H1 (cell line): ENCODE results near the gene OR1S2. TPM values are rescaled to one million over a fixed set of nuclear protein-coding genes. Genes with fewer than 3 reads are reported as not detected.

ENCODE experiments used
- CTCF ChIA-PET: fragments of 300-600 bp; sonication (Branson Sonifier 250); formaldehyde crosslinking; loops from one replicate; lab custom pipeline; 2021; ENCODE audit not compliant: partially characterized antibody; lab: Charles Lee
- POLR2A ChIA-PET: fragments of 300-600 bp; sonication (Branson Sonifier 250); formaldehyde crosslinking; loops from one replicate; lab custom pipeline; 2021; ENCODE audit warnings: inconsistent platforms; ENCODE audit not compliant: partially characterized antibody; lab: Charles Lee
- DNase-seq, 2 experiments: peaks; one replicate each; pipeline versions ENCODE4 v3.0.0 to v3.0.0-alpha.2; 2010 to 2022; ENCODE audit warnings: low spot score in 2 of 2, low read depth in 1 of 2, mixed read lengths in 1 of 2
- FAIRE-seq: peaks from 2 replicates; lab custom pipeline; 2011; peaks lifted over from hg19 to GRCh38; lab: Jason Lieb, UNC
- H2AFZ ChIP-seq: 2 replicates; pipeline ENCODE4 v1.8.1; 2012; ENCODE audit warnings: low read length, inconsistent platforms
- H2AK5ac ChIP-seq: 2 replicates; pipeline ENCODE4 v1.6.1; 2013; ENCODE audit warnings: low read depth, low read length
- H2BK120ac ChIP-seq: replicated peaks from 2 replicates; pipeline ENCODE3; 2013; ENCODE audit warnings: low read depth, low read length, inconsistent platforms
- H2BK12ac ChIP-seq: 2 replicates; pipeline ENCODE4 v1.6.1; 2013; ENCODE audit warnings: low read depth, low read length
- H2BK15ac ChIP-seq: 2 replicates; pipeline ENCODE4 v1.6.1; 2013; ENCODE audit warnings: low read length
- H2BK20ac ChIP-seq: 2 replicates; pipeline ENCODE4 v1.6.1; 2013; ENCODE audit warnings: low read length
- H2BK5ac ChIP-seq: 2 replicates; pipeline ENCODE4 v1.6.1; 2013; ENCODE audit warnings: low read depth, low read length
- H3K14ac ChIP-seq: 2 replicates; pipeline ENCODE4 v1.6.1; 2013; ENCODE audit warnings: inconsistent platforms; ENCODE audit not compliant: insufficient read length
- H3K18ac ChIP-seq: 2 replicates; pipeline ENCODE4 v1.6.1; 2013; ENCODE audit warnings: low read length; ENCODE audit errors: extremely low read depth
- H3K23ac ChIP-seq: 2 replicates; pipeline ENCODE4 v1.6.1; 2013; ENCODE audit warnings: inconsistent platforms; ENCODE audit not compliant: insufficient read length
- H3K23me2 ChIP-seq: 2 replicates; pipeline ENCODE4 v1.6.1; 2013; ENCODE audit warnings: low read depth, low read length
- H3K27ac ChIP-seq: 2 replicates; pipeline ENCODE4 v1.6.1; 2011; ENCODE audit warnings: low read depth, low read length, inconsistent platforms
- H3K27me3 ChIP-seq, 4 experiments: replicated peaks in 1 of 4; 1 replicate in 1 of 4; 2 replicates in 3 of 4; pipeline versions ENCODE4 v1.6.1 to v1.8.1; 2011 to 2013; ENCODE audit warnings: low read length in 3 of 4, mild to moderate bottlenecking in 3 of 4, inconsistent platforms in 2 of 4, mixed read lengths in 2 of 4, moderate library complexity in 1 of 4; ENCODE audit not compliant: control insufficient read depth in 3 of 4, insufficient read depth in 3 of 4; ENCODE audit errors: extremely low read depth in 1 of 4
- H3K36me3 ChIP-seq, 4 experiments: 2 replicates each; pipeline versions ENCODE4 v1.6.1 to v1.8.1; 2011 to 2013; ENCODE audit warnings: mild to moderate bottlenecking in 4 of 4, low read length in 3 of 4, moderate library complexity in 2 of 4, control low read depth in 1 of 4, inconsistent platforms in 1 of 4; ENCODE audit not compliant: insufficient read depth in 4 of 4, control insufficient read depth in 2 of 4
- H3K4ac ChIP-seq: replicated peaks from 2 replicates; pipeline ENCODE3; 2013; ENCODE audit warnings: low read length, low read depth, mixed read lengths, inconsistent platforms; ENCODE audit not compliant: insufficient read length
- H3K4me1 ChIP-seq, 4 experiments: replicated peaks in 1 of 4; 1 replicate in 1 of 4; 2 replicates in 3 of 4; pipeline versions ENCODE4 v1.6.1 to v1.8.1; 2011 to 2013; ENCODE audit warnings: low read length in 3 of 4, inconsistent platforms in 2 of 4, mixed read lengths in 1 of 4; ENCODE audit not compliant: insufficient read depth in 4 of 4, control insufficient read depth in 3 of 4
- H3K4me2 ChIP-seq, 2 experiments: 2 replicates each; pipeline versions ENCODE4 v1.6.1 to v1.8.1; 2011 to 2013; ENCODE audit warnings: low read depth in 2 of 2, low read length in 2 of 2, control low read depth in 1 of 2, inconsistent platforms in 1 of 2, mild to moderate bottlenecking in 1 of 2; ENCODE audit not compliant: insufficient read depth in 1 of 2
- H3K4me3 ChIP-seq, 4 experiments: fragments of 200-600, 300-600 bp in 1 of 4; sonication (generic), shearing (Covaris generic), sonication (Bioruptor Twin) in 1 of 4; 2 replicates each; pipeline versions ENCODE4 v1.5.1 to v1.8.1; 2011 to 2016; ENCODE audit warnings: low read length in 4 of 4, low read depth in 3 of 4, control low read depth in 2 of 4, inconsistent platforms in 2 of 4, mild to moderate bottlenecking in 2 of 4, mixed read lengths in 1 of 4, moderate library complexity in 1 of 4; ENCODE audit not compliant: insufficient read depth in 2 of 4; ENCODE audit errors: extremely low read depth in 1 of 4
- H3K56ac ChIP-seq: replicated peaks from 2 replicates; pipeline ENCODE3; 2013; ENCODE audit warnings: low read depth, mild to moderate bottlenecking, mixed read lengths, low read length, inconsistent platforms; ENCODE audit not compliant: insufficient read length
- H3K79me1 ChIP-seq: 2 replicates; pipeline ENCODE4 v1.6.1; 2013; ENCODE audit warnings: low read depth, low read length, control low read depth
- H3K79me2 ChIP-seq, 2 experiments: 2 replicates each; pipeline versions ENCODE4 v1.6.1 to v1.8.1; 2012 to 2013; ENCODE audit warnings: low read length in 2 of 2, mild to moderate bottlenecking in 2 of 2, inconsistent platforms in 1 of 2; ENCODE audit not compliant: insufficient read depth in 2 of 2, control insufficient read depth in 1 of 2
- H3K9ac ChIP-seq, 4 experiments: replicated peaks in 1 of 4; 1 replicate in 1 of 4; 2 replicates in 3 of 4; pipeline versions ENCODE4 v1.6.1 to v1.8.1; 2011 to 2013; ENCODE audit warnings: low read depth in 3 of 4, low read length in 3 of 4, control low read depth in 2 of 4, mild to moderate bottlenecking in 2 of 4, moderate library complexity in 2 of 4, inconsistent platforms in 1 of 4; ENCODE audit errors: extremely low read depth in 1 of 4
- H3K9me3 ChIP-seq, 2 experiments: 2 replicates each; pipeline versions ENCODE4 v1.6.1 to v1.8.1; 2012 to 2013; ENCODE audit warnings: mild to moderate bottlenecking in 2 of 2, moderate library complexity in 2 of 2, control low read depth in 1 of 2, inconsistent platforms in 1 of 2, low read depth in 1 of 2, low read length in 1 of 2, mixed read lengths in 1 of 2; ENCODE audit not compliant: insufficient read depth in 2 of 2
- H4K20me1 ChIP-seq, 2 experiments: replicated peaks in 1 of 2; 2 replicates each; pipeline versions ENCODE3 to v1.8.1; 2011 to 2013; ENCODE audit warnings: inconsistent platforms in 2 of 2, low read length in 2 of 2, mild to moderate bottlenecking in 1 of 2; ENCODE audit not compliant: insufficient read depth in 2 of 2, control insufficient read depth in 1 of 2
- H4K5ac ChIP-seq: 2 replicates; pipeline ENCODE4 v1.6.1; 2013; ENCODE audit warnings: low read length, low read depth, mixed read lengths, inconsistent platforms; ENCODE audit not compliant: insufficient read length
- H4K8ac ChIP-seq: 2 replicates; pipeline ENCODE4 v1.8.0; 2013; ENCODE audit warnings: mild to moderate bottlenecking, moderate library complexity, low read length, inconsistent platforms; ENCODE audit not compliant: insufficient read depth; ENCODE audit errors: extremely low read depth
- H4K91ac ChIP-seq: replicated peaks from 2 replicates; pipeline ENCODE3; 2013; ENCODE audit warnings: low read length, mixed read lengths, inconsistent platforms; ENCODE audit not compliant: insufficient read length
- BCL11A ChIP-seq, 2 experiments: IDR thresholded peaks; one replicate each; pipeline ENCODE4 v1.6.1; 2011; ENCODE audit warnings: low read depth in 2 of 2, low read length in 2 of 2, mild to moderate bottlenecking in 2 of 2
- BRCA1 ChIP-seq: IDR thresholded peaks from 2 replicates; pipeline ENCODE4 v1.6.1; 2012; ENCODE audit warnings: low read depth, low read length, improper control_type of control experiment
- E2F6 ChIP-seq: IDR thresholded peaks from 2 replicates; pipeline ENCODE4 v1.6.1; 2012; ENCODE audit warnings: inconsistent platforms
- EGR1 ChIP-seq: IDR thresholded peaks from 2 replicates; pipeline ENCODE4 v1.6.1; 2011; ENCODE audit warnings: low read depth, low read length, borderline replicate concordance
- EZH2 ChIP-seq: fragments of 200-600 bp; sonication (generic); IDR thresholded peaks from 2 replicates; pipeline ENCODE4 v1.7.1; 2012; ENCODE audit warnings: low read depth, mild to moderate bottlenecking, moderate library complexity, low read length, inconsistent platforms; ENCODE audit not compliant: severe bottlenecking
- HDAC6 ChIP-seq: IDR thresholded peaks from one replicate; pipeline ENCODE4 v1.7.1; 2012; ENCODE audit warnings: low read depth, mild to moderate bottlenecking, inconsistent platforms, low read length, moderate library complexity
- KDM4A ChIP-seq: IDR thresholded peaks from one replicate; pipeline ENCODE4 v1.7.1; 2012; ENCODE audit warnings: low read depth, mild to moderate bottlenecking, moderate library complexity, low read length, inconsistent platforms; ENCODE audit not compliant: severe bottlenecking
- MAX ChIP-seq: IDR thresholded peaks from 2 replicates; pipeline ENCODE4 v1.6.1; 2012; ENCODE audit warnings: inconsistent platforms
- NRF1 ChIP-seq: IDR thresholded peaks from 2 replicates; pipeline ENCODE4 v1.6.1; 2011; ENCODE audit warnings: mild to moderate bottlenecking, low read depth, low read length, improper control_type of control experiment
- POLR2A ChIP-seq, 2 experiments: IDR thresholded peaks; 1 replicate in 1 of 2; 2 replicates in 1 of 2; pipeline ENCODE4 v1.6.1; 2011; ENCODE audit warnings: low read depth in 2 of 2, low read length in 2 of 2, mild to moderate bottlenecking in 2 of 2; ENCODE audit errors: control extremely low read depth in 1 of 2
- RAD21 ChIP-seq, 2 experiments: IDR thresholded peaks in 1 of 2; conservative IDR thresholded peaks in 1 of 2; 2 replicates each; pipeline ENCODE4 v1.6.1; 2011; ENCODE audit warnings: low read depth in 2 of 2, low read length in 2 of 2, improper control_type of control experiment in 1 of 2, inconsistent platforms in 1 of 2, mild to moderate bottlenecking in 1 of 2, moderate library complexity in 1 of 2
- RXRA ChIP-seq: IDR thresholded peaks from 2 replicates; pipeline ENCODE4 v1.6.1; 2011; ENCODE audit warnings: low read depth, mild to moderate bottlenecking, low read length, moderate library complexity; ENCODE audit not compliant: insufficient read depth
- TCF12 ChIP-seq: IDR thresholded peaks from 2 replicates; pipeline ENCODE4 v1.6.1; 2011; ENCODE audit warnings: low read depth, mild to moderate bottlenecking, low read length
- YY1 ChIP-seq: IDR thresholded peaks from 2 replicates; pipeline ENCODE4 v1.6.1; 2011; ENCODE audit warnings: low read depth, mild to moderate bottlenecking, low read length
- WGBS, 2 experiments: shearing (Covaris generic) in 1 of 2; methylation state at CpG; one replicate each; pipeline versions ENCODE4 v1.1.6 to v1.1.7; 2013 to 2015; ENCODE audit warnings: low lambda C conversion rate in 2 of 2, mixed read lengths in 2 of 2, inconsistent platforms in 1 of 2, low coverage in 1 of 2, missing lambda C conversion rate in 1 of 2; ENCODE audit not compliant: insufficient replicate concordance in 2 of 2, insufficient coverage in 1 of 2, insufficient read length in 1 of 2; ENCODE audit errors: extremely low coverage in 1 of 2, missing lambda C conversion rate in 1 of 2; 5-methylcytosine and 5-hydroxymethylcytosine counted together
- polyA plus RNA-seq, 7 experiments: library from polyadenylated mRNA; depleted of rRNA in 3 of 7; stranded (reverse) in 5 of 7; unstranded in 2 of 7; fragments of >200 nt in 5 of 7; fragments of 200-250 nt in 2 of 7; gene quantifications; 1 replicate in 5 of 7; 2 replicates in 1 of 7; 4 replicates in 1 of 7; pipeline versions ENCODE4 v1.2.1 to v1.2.3, GENCODE V29; 2011 to 2013; ENCODE audit warnings: missing spikeins in 2 of 7, mixed read lengths in 2 of 7
- total RNA-seq: library from RNA; stranded (reverse); fragmentation: NEBNext Ultra II Directional; extraction: Animal tissue kit (Norgen Biotek cat#: 25700); gene quantifications from 2 replicates; pipeline ENCODE4 v1.2.1, GENCODE V29; 2021

OR1S2 gene
- total and polyA plus RNA-seq, 2 of the 8 experiments (the other 6 are each of a cell fraction or from before 2014, with no cell fraction given): not detected

DNA sequence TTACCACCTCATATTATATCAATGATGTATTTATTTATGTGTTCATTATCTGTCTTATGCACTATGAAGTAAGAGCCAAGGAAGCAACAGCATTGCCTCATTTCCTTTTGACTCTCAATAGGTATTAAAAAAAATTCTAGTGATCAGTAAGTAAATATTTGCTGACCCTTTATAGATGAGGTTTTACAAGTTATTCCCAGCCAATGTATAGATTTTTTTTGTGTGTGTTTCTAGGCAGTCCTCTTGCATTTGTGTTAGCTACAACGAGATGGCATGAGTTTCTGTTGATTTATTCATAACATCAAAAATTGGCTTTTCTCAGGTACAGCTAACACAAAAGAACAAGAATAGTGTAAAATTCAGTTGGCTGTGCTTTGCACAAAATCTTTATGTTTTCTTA, 4.7 kb downstream of the OR1S2 start:
- Histone ChIP-seq H4K20me1 (no peaks in the 10 kb centered on the region), H3K18ac (no peak overlapping the region), H2BK120ac (no peak overlapping the region), H4K5ac (no peak overlapping the region), H2BK5ac (no peak overlapping the region), H3K9me3 (peaks cover 20 to 26% of the 10 kb centered on the region in 2 experiments; a peak in 2 of 4 replicates), H3K23ac (no peak overlapping the region), H3K14ac (no peak overlapping the region), H3K27me3 (no peaks in the 10 kb centered on the region), H3K36me3 (no peaks in the 10 kb centered on the region), H3K9ac (no peak overlapping the region), H2BK20ac (no peak overlapping the region), H2AK5ac (no peak overlapping the region), H4K8ac (no peak overlapping the region), H3K4me3 (no peak overlapping the region), H3K79me1 (no peaks in the 10 kb centered on the region), H3K23me2 (no peaks in the 10 kb centered on the region), H3K4me1 (no peaks in the 10 kb centered on the region), H3K56ac (no peak overlapping the region), H3K4me2 (no peak overlapping the region), H4K91ac (no peak overlapping the region), H2BK15ac (no peak overlapping the region), H3K4ac (no peak overlapping the region), H2AFZ (no peak overlapping the region), H3K27ac (no peak overlapping the region), H2BK12ac (no peak overlapping the region), H3K79me2 (no peaks in the 10 kb centered on the region)
- FAIRE-seq: no peak
- DNase-seq: no peak
- POLR2A ChIA-PET: no interaction called here
- WGBS, 2 experiments: 67% methylated on average over 1 of the region's 1 CpG; no CpG with 5 or more reads in 1 of the 2 experiments
- CTCF ChIA-PET: no interaction called here
- TF ChIP-seq NRF1 (no peak), HDAC6 (no peak), MAX (no peak), RXRA (no peak), BCL11A (IDR thresholded peaks at IDR 0.05; ENCODE audit: low read depth in 2 of 2, low read length in 2 of 2) (no peak), EZH2 (no peak), BRCA1 (no peak), YY1 (no peak), E2F6 (no peak), POLR2A (IDR thresholded peaks at IDR 0.05; ENCODE audit: control extremely low read depth in 1 of 2, low read depth in 2 of 2, low read length in 2 of 2) (no peak), KDM4A (no peak), RAD21 (IDR thresholded peaks at IDR 0.05 in 1 of 2, conservative IDR thresholded peaks at IDR 0.05 in 1 of 2; ENCODE audit: low read depth in 2 of 2, low read length in 2 of 2) (no peak), TCF12 (no peak), EGR1 (no peak)
